Measurements from ENCODE around the gene ACTL8.
"Not testable (repeated sequence)": the region's sequence is repeated elsewhere in the genome, so short reads cannot be mapped to it uniquely, and the experiment has no call there.

Gene ACTL8

DNA sequence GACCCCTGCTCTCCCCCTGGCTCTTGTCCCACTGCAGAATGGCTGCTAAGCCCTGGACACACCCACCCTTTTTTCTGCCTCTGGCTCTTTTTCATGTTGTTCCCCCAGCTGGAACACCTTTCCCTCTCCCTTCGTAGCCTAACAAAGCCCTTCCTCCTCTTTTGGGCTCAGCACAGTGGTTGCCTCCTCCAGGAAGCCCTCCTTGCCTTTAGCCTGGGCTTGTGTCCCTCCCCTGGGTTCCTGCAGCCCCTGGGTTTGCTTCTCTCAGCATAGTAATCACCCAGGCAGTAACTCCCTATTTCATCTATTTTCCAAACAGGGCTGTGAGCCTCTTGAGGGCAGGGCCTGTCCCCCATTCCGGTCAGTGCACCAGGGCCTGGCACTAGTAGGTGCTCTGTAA is 19.8 kb upstream of the ACTL8 start:
- Histone ChIP-seq H3K36me3 (ENCODE audit: control insufficient read depth, insufficient read depth, low read length) (no peaks in the 10 kb centered on the region), H3K9ac (ENCODE audit: low read length) (no peak overlapping the region), H3K27ac (ENCODE audit: low read depth, low read length) (no peak overlapping the region), H3K27me3 (ENCODE audit: control insufficient read depth, insufficient read depth, low read length) (no peaks in the 10 kb centered on the region), H3K4me1 (ENCODE audit: control insufficient read depth, insufficient read depth, low read length) (peaks cover 11% of the 10 kb centered on the region; the same call in 1 of the 2 replicates), H3K4me3 (ENCODE audit: low read depth, low read length) (no peak overlapping the region), H3K9me3 (ENCODE audit: control insufficient read depth, insufficient read depth, low read depth, low read length) (no peaks in the 10 kb centered on the region)

- Histone ChIP-seq H3K9ac (ENCODE audit: low read length) (no peak overlapping the region), H3K27me3 (ENCODE audit: control insufficient read depth, insufficient read depth, low read length) (no peaks in the 10 kb centered on the region; the same call in 1 of the 2 replicates), H3K4me1 (ENCODE audit: control insufficient read depth, insufficient read depth, low read length) (peaks cover 11% of the 10 kb centered on the region; the same call in 1 of the 2 replicates), H3K9me3 (ENCODE audit: control insufficient read depth, insufficient read depth, low read depth, low read length) (no peaks in the 10 kb centered on the region), H3K36me3 (ENCODE audit: control insufficient read depth, insufficient read depth, low read length) (no peaks in the 10 kb centered on the region), H3K27ac (ENCODE audit: low read depth, low read length) (no peak overlapping the region), H3K4me3 (ENCODE audit: low read depth, low read length) (no peak overlapping the region)
Observed at GRCh38 chr1:17735793-17736192, 19.3 kb upstream of the ACTL8 start.

DNA sequence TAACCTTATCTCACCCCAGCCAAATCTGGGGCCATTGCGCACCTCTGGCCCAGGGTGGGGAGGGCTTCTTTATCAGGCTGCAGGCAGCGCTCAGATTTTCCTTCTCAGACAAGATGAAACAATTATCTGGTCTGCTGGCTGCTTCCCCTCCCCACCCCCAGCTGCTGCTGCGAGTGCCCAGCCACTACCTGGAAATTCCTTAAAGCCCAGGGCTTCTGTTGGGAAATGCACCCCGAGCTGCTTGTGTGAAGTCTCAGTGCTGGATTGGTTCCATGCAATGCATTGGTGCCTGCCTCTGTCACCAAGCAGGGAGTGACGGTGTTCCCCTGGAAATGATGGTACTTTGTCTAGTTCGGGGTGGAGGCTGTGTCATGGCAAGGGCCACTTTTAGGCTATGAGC is 18.5 kb upstream of the ACTL8 start:
- H3K27me3 ChIP-seq (ENCODE audit: control insufficient read depth, insufficient read depth, low read length) = no peaks in the 10 kb centered on the region; the same call in 1 of the 2 replicates
- no peaks in the 10 kb centered on the region for H3K36me3 ChIP-seq (ENCODE audit: control insufficient read depth, insufficient read depth, low read length)
- no peaks in the 10 kb centered on the region for H3K9me3 ChIP-seq (ENCODE audit: control insufficient read depth, insufficient read depth, low read depth, low read length)
- H3K27ac ChIP-seq (ENCODE audit: low read depth, low read length) = no peak overlapping the region
- H3K4me3 ChIP-seq (ENCODE audit: low read depth, low read length) = no peak overlapping the region
- peaks cover 11% of the 10 kb centered on the region; the same call in 1 of the 2 replicates for H3K4me1 ChIP-seq (ENCODE audit: control insufficient read depth, insufficient read depth, low read length)
- H3K9ac ChIP-seq (ENCODE audit: low read length) = no peak overlapping the region

DNA sequence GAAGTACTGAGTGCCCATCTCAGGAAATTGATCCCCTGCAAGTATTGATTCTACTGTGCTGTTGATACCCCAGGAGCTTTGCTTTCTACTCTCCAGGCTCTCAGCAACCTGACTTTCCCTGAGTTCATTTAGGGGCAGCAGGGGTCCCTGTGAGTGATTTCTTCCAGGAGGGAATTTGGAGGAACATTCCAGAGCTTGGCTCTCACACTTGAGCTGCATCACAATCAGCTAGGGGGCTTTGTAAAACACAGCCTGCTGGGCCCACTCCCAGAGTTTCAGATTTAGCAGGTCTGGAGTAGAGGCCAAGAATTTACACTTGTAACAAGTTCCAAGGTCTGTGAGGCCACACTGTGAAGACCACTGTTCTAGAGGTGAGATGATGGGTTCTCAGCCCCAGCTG is 16.1 kb upstream of the ACTL8 start:
- H3K4me3 ChIP-seq (ENCODE audit: low read depth, low read length) = no peak overlapping the region
- H3K36me3 ChIP-seq (ENCODE audit: control insufficient read depth, insufficient read depth, low read length) = no peaks in the 10 kb centered on the region
- no peaks in the 10 kb centered on the region for H3K9me3 ChIP-seq (ENCODE audit: control insufficient read depth, insufficient read depth, low read depth, low read length)
- H3K27ac ChIP-seq (ENCODE audit: low read depth, low read length) = no peak overlapping the region
- H3K9ac ChIP-seq (ENCODE audit: low read length) = no peak overlapping the region
- H3K4me1 ChIP-seq (ENCODE audit: control insufficient read depth, insufficient read depth, low read length) = peaks cover 11% of the 10 kb centered on the region; the same call in 1 of the 2 replicates
- no peaks in the 10 kb centered on the region; the same call in 1 of the 2 replicates for H3K27me3 ChIP-seq (ENCODE audit: control insufficient read depth, insufficient read depth, low read length)

GRCh38 chr1:17741052-17741451 is 14.1 kb upstream of the ACTL8 start:
- Histone ChIP-seq H3K36me3 (ENCODE audit: control insufficient read depth, insufficient read depth, low read length) (no peaks in the 10 kb centered on the region), H3K9me3 (ENCODE audit: control insufficient read depth, insufficient read depth, low read depth, low read length) (no peaks in the 10 kb centered on the region), H3K27ac (ENCODE audit: low read depth, low read length) (no peak overlapping the region), H3K4me3 (ENCODE audit: low read depth, low read length) (no peak overlapping the region), H3K9ac (ENCODE audit: low read length) (no peak overlapping the region), H3K4me1 (ENCODE audit: control insufficient read depth, insufficient read depth, low read length) (peaks cover 11% of the 10 kb centered on the region; the same call in 1 of the 2 replicates), H3K27me3 (ENCODE audit: control insufficient read depth, insufficient read depth, low read length) (no peaks in the 10 kb centered on the region; the same call in 1 of the 2 replicates)

DNA sequence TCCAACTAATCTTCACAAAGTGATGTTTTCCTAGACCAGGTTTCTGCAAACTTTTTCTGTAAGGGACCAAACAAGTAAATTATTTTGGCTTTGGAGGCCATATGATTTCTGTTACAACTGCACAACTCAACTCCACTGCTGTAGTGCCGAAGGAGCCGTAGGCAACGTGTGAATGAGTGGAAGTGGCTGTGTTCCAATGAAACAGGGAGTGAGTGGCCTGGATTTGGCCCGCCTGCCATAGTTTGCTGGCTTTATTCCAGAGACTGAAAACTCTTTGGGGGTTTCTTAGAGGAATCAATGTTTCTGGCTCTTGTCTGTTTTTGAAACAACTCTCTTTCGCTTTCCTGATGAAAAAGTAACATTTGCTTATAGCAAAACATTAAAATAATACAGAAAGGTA is 12.6 kb upstream of the ACTL8 start:
- H3K9me3 ChIP-seq (ENCODE audit: control insufficient read depth, insufficient read depth, low read depth, low read length) = 0 out of 2 replicates have a peak, but pooled peaks cover 3% of the 10 kb centered on the region
- H3K36me3 ChIP-seq (ENCODE audit: control insufficient read depth, insufficient read depth, low read length) = no peaks in the 10 kb centered on the region
- H3K4me1 ChIP-seq (ENCODE audit: control insufficient read depth, insufficient read depth, low read length) = 0 out of 2 replicates have a peak, but pooled peaks cover 4% of the 10 kb centered on the region
- H3K27me3 ChIP-seq (ENCODE audit: control insufficient read depth, insufficient read depth, low read length) = no peaks in the 10 kb centered on the region; the same call in 1 of the 2 replicates
- H3K27ac ChIP-seq (ENCODE audit: low read depth, low read length) = no peak overlapping the region
- H3K4me3 ChIP-seq (ENCODE audit: low read depth, low read length) = no peak overlapping the region
- H3K9ac ChIP-seq (ENCODE audit: low read length) = no peak overlapping the region

GRCh38 chr1:17743008-17743647 is 12.0 kb upstream of the ACTL8 start:
- H3K4me3 ChIP-seq (ENCODE audit: low read depth, low read length) = no peak overlapping the region
- no peak overlapping the region for H3K27ac ChIP-seq (ENCODE audit: low read depth, low read length)
- 0 out of 2 replicates have a peak, but pooled peaks cover 3% of the 10 kb centered on the region for H3K9me3 ChIP-seq (ENCODE audit: control insufficient read depth, insufficient read depth, low read depth, low read length)
- H3K27me3 ChIP-seq (ENCODE audit: control insufficient read depth, insufficient read depth, low read length) = no peaks in the 10 kb centered on the region; the same call in 1 of the 2 replicates
- no peak overlapping the region for H3K9ac ChIP-seq (ENCODE audit: low read length)
- no peaks in the 10 kb centered on the region for H3K36me3 ChIP-seq (ENCODE audit: control insufficient read depth, insufficient read depth, low read length)
- H3K4me1 ChIP-seq (ENCODE audit: control insufficient read depth, insufficient read depth, low read length) = 0 out of 2 replicates have a peak, but pooled peaks cover 4% of the 10 kb centered on the region

- Histone ChIP-seq H3K9me3 (ENCODE audit: control insufficient read depth, insufficient read depth, low read depth, low read length) (0 out of 2 replicates have a peak, but pooled peaks cover 3% of the 10 kb centered on the region), H3K4me1 (ENCODE audit: control insufficient read depth, insufficient read depth, low read length) (0 out of 2 replicates have a peak, but pooled peaks cover 3% of the 10 kb centered on the region), H3K4me3 (ENCODE audit: low read depth, low read length) (no peak overlapping the region), H3K9ac (ENCODE audit: low read length) (no peak overlapping the region), H3K36me3 (ENCODE audit: control insufficient read depth, insufficient read depth, low read length) (no peaks in the 10 kb centered on the region), H3K27ac (ENCODE audit: low read depth, low read length) (no peak overlapping the region), H3K27me3 (ENCODE audit: control insufficient read depth, insufficient read depth, low read length) (no peaks in the 10 kb centered on the region; the same call in 1 of the 2 replicates)
Observed at GRCh38 chr1:17743925-17744324, 11.2 kb upstream of the ACTL8 start.

GRCh38 chr1:17744666-17745478 is 10.3 kb upstream of the ACTL8 start:
- Histone ChIP-seq H3K9ac (ENCODE audit: low read length) (no peak overlapping the region), H3K36me3 (ENCODE audit: control insufficient read depth, insufficient read depth, low read length) (no peaks in the 10 kb centered on the region), H3K4me1 (ENCODE audit: control insufficient read depth, insufficient read depth, low read length) (no peaks in the 10 kb centered on the region), H3K4me3 (ENCODE audit: low read depth, low read length) (no peak overlapping the region), H3K27me3 (ENCODE audit: control insufficient read depth, insufficient read depth, low read length) (no peaks in the 10 kb centered on the region; the same call in 1 of the 2 replicates), H3K9me3 (ENCODE audit: control insufficient read depth, insufficient read depth, low read depth, low read length) (0 out of 2 replicates have a peak, but pooled peaks cover 3% of the 10 kb centered on the region), H3K27ac (ENCODE audit: low read depth, low read length) (no peak overlapping the region)

DNA sequence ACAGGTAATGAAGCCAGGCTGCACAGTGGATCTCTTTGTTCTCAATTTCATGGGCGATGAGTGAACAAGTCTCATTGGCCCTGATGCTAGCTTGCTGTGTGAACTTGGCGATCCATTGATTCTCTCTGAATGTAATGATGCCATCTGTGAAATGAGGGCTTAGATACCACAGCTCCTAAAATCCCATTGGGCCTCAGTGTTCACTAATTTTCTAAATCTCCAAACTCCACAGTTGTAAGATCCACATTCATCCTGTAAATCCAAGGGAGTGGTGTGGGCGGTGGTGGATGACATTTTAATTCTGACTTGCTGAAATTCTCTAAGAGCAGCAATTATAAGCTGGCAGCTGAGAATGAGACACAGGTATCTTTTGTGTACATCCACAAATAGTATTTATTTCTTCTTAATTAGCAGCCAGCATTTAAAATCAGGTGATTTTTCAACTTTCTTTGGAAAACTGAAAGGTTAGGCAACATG is 9.6 kb upstream of the ACTL8 start:
- Histone ChIP-seq H3K36me3 (ENCODE audit: control insufficient read depth, insufficient read depth, low read length) (no peaks in the 10 kb centered on the region), H3K27ac (ENCODE audit: low read depth, low read length) (no peak overlapping the region), H3K9ac (ENCODE audit: low read length) (no peak overlapping the region), H3K4me1 (ENCODE audit: control insufficient read depth, insufficient read depth, low read length) (no peaks in the 10 kb centered on the region), H3K9me3 (ENCODE audit: control insufficient read depth, insufficient read depth, low read depth, low read length) (0 out of 2 replicates have a peak, but pooled peaks cover 3% of the 10 kb centered on the region), H3K27me3 (ENCODE audit: control insufficient read depth, insufficient read depth, low read length) (no peaks in the 10 kb centered on the region; the same call in 1 of the 2 replicates), H3K4me3 (ENCODE audit: low read depth, low read length) (no peak overlapping the region)

GRCh38 chr1:17746281-17746680 is 8.9 kb upstream of the ACTL8 start:
- H3K9me3 ChIP-seq (ENCODE audit: control insufficient read depth, insufficient read depth, low read depth, low read length); H3K27me3 ChIP-seq (ENCODE audit: control insufficient read depth, insufficient read depth, low read length); H3K9ac ChIP-seq (ENCODE audit: low read length); H3K27ac ChIP-seq (ENCODE audit: low read depth, low read length); H3K36me3 ChIP-seq (ENCODE audit: control insufficient read depth, insufficient read depth, low read length); H3K4me3 ChIP-seq (ENCODE audit: low read depth, low read length); H3K4me1 ChIP-seq (ENCODE audit: control insufficient read depth, insufficient read depth, low read length): not testable (repeated sequence)

Measured in HUES6 (cell line).